Measurements from ENCODE around the gene SPTAN1.

- TF ChIP-seq POLR2AphosphoS5 (IDR thresholded peaks at IDR 0.05) (no peak), CTCF (IDR thresholded peaks at IDR 0.05) (no peak)
These were observed 91.3 kb downstream of the SPTAN1 start for GRCh38 chr9:128643519-128644300.

Measured in gastroesophageal sphincter (tissue), 3 donors.